HG02970 (cell line): ENCODE measurements around the gene PCGF3.

Experiments
- ATAC-seq: cut with Tn5 transposase; IDR thresholded peaks from one replicate; pipeline ENCODE4 v1.9.1; 2021; ENCODE audit warnings: mild to moderate bottlenecking, moderate library complexity, moderate number of reproducible peaks; ENCODE audit not compliant: unreplicated experiment, low FRiP score

Gene PCGF3

GRCh38 chr4:819401-820229, 114.0 kb downstream of the PCGF3 start:
- no peak for ATAC-seq
